Osteocyte (in vitro differentiated cells): Measurements from ENCODE around the gene GBP7. TPM values are rescaled to one million over a fixed set of nuclear protein-coding genes. Genes with fewer than 3 reads are reported as not detected.
"Not testable (repeated sequence)": the region's sequence is repeated elsewhere in the genome, so short reads cannot be mapped to it uniquely, and the experiment has no call there.

Experiments used
- DNase-seq: peaks from one replicate; pipeline ENCODE4 v3.0.0; 2021; ENCODE audit warnings: mixed read lengths; ENCODE audit not compliant: unreplicated experiment; ENCODE audit errors: extremely low spot score
- H3K27ac Mint-ChIP-seq: one replicate; pipeline ENCODE4 v1.8.0; 2021; ENCODE audit warnings: mild to moderate bottlenecking, mixed read lengths; ENCODE audit not compliant: unreplicated experiment
- H3K27me3 Mint-ChIP-seq: one replicate; pipeline ENCODE4 v1.8.0; 2021; ENCODE audit warnings: mixed read lengths; ENCODE audit not compliant: unreplicated experiment
- H3K36me3 Mint-ChIP-seq: one replicate; pipeline ENCODE4 v1.8.0; 2021; ENCODE audit warnings: mixed read lengths; ENCODE audit not compliant: unreplicated experiment
- H3K4me1 Mint-ChIP-seq: one replicate; pipeline ENCODE4 v1.8.0; 2021; ENCODE audit warnings: mixed read lengths; ENCODE audit not compliant: unreplicated experiment
- H3K4me3 Mint-ChIP-seq: one replicate; pipeline ENCODE4 v1.8.0; 2021; ENCODE audit warnings: mild to moderate bottlenecking, moderate library complexity, mixed read lengths; ENCODE audit not compliant: unreplicated experiment
- H3K9me3 Mint-ChIP-seq: one replicate; pipeline ENCODE4 v1.8.0; 2021; ENCODE audit warnings: mixed read lengths; ENCODE audit not compliant: unreplicated experiment
- CTCF ChIP-seq: fragments of 200-600 bp; sonication (generic); IDR thresholded peaks from 2 replicates; pipeline ENCODE4 v1.5.0; 2021; ENCODE audit warnings: antibody characterized with exemption, mild to moderate bottlenecking, moderate library complexity
- long read RNA-seq: library from polyadenylated mRNA; unstranded; transcript quantifications from one replicate; pipeline ENCODE4 v2.0.0, GENCODE V29; 2021
- total RNA-seq: library from RNA; stranded (reverse); gene quantifications from 2 replicates; pipeline ENCODE4 v1.2.1, GENCODE V29; 2021

GBP7 gene
- not detected in 2 replicates for total RNA-seq
- long read RNA-seq = 0 reads

- H3K4me1 Mint-ChIP-seq = no peaks in the 10 kb centered on the region
- H3K4me3 Mint-ChIP-seq = no peak within 1 kb of the TSS
- H3K27ac Mint-ChIP-seq = no peak within 1 kb of the TSS
- H3K27me3 Mint-ChIP-seq = peaks cover 5% of the 10 kb centered on the region
- DNase-seq = no peak
- H3K36me3 Mint-ChIP-seq = no peaks in the 10 kb centered on the region
- TF ChIP-seq CTCF = no peak
- H3K9me3 Mint-ChIP-seq = no peaks in the 10 kb centered on the region
Observed at GRCh38 chr1:89175601-89176256, at the start of gene GBP7. Gene GBP7 (minus strand): TSS chr1:89176003. CDS start chr1:89171935, 4,068 bp downstream.

GRCh38 chr1:89221341-89221740, 45.5 kb upstream of the GBP7 start:
- no peaks in the 10 kb centered on the region for H3K4me1 Mint-ChIP-seq
- TF ChIP-seq CTCF = no peak
- DNase-seq = no peak
- H3K36me3 Mint-ChIP-seq = no peaks in the 10 kb centered on the region
- no peak overlapping the region for H3K27ac Mint-ChIP-seq
- peaks cover 10% of the 10 kb centered on the region for H3K9me3 Mint-ChIP-seq
- H3K27me3 Mint-ChIP-seq = no peaks in the 10 kb centered on the region
- no peak overlapping the region for H3K4me3 Mint-ChIP-seq

DNA sequence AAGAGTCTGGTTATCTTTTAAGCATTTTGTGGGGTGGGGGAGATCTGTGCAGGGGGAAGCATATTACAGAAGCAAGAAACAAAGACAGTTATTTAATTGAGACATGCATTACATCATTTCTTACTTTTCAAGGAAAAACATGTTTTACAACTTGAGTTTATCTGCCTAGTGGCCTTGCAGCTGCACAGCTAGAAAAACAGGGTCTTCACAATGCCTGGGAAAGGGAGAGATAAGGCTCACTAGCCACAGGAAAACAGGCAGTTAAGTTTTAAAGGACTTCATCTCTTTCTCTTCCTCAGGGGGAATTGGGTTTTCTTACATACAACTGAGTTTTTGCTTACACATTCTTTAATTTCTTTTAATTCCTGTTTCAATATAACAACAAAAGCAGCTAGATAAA, 44.0 kb upstream of the GBP7 start:
- H3K27ac Mint-ChIP-seq, H3K4me1 Mint-ChIP-seq, H3K27me3 Mint-ChIP-seq, DNase-seq, H3K36me3 Mint-ChIP-seq, H3K4me3 Mint-ChIP-seq, H3K9me3 Mint-ChIP-seq: not testable (repeated sequence)

DNA sequence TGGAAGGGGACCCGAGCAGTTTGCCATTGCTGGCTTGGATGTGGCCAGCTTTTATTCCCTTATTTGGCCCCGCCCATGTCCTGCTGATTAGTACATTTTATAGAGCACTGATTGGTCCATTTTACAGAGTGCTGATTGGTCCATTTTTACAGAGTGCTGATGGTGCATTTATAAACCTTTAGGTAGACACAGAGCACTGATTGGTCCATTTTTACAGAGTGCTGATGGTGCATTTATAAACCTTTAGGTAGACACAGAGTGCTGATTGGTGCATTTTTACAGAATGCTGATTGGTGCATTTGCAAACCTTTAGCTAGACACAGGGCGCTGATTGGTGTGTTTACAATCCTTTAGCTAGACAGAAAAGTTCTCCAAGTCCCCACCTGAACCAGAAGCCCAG, 43.1 kb upstream of the GBP7 start:
- H3K9me3 Mint-ChIP-seq, H3K4me3 Mint-ChIP-seq, H3K36me3 Mint-ChIP-seq, H3K27me3 Mint-ChIP-seq, DNase-seq, H3K27ac Mint-ChIP-seq, H3K4me1 Mint-ChIP-seq: not testable (repeated sequence)

DNA sequence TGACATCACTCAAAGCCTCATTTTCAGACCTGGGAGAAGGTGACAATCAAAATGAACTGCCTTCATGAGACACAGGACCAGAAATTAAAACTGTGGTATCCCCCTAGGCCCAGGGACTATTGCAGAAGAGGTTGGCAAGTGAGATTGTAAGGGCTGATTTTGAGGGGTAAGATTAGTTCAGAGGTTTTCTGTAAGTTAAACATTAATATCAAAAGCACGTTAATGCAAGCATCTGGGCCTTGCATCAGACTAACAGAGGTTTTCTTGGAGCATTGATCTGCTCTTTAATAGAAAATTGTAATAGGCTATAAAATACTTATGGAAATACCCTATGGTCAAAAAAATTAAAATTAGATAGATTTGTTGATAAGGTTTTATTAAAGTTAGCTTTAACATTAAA, 37.5 kb upstream of the GBP7 start:
- Mint-ChIP-seq H3K4me1 (no peaks in the 10 kb centered on the region), H3K4me3 (no peak overlapping the region), H3K36me3 (no peaks in the 10 kb centered on the region), H3K27ac (no peak overlapping the region), H3K9me3 (peaks cover 27% of the 10 kb centered on the region), H3K27me3 (no peaks in the 10 kb centered on the region)
- no peak for DNase-seq
- no peak for TF ChIP-seq CTCF

GRCh38 chr1:89211035-89211634, 35.3 kb upstream of the GBP7 start:
- TF ChIP-seq CTCF = no peak
- Mint-ChIP-seq H3K4me3 (no peak overlapping the region), H3K4me1 (no peaks in the 10 kb centered on the region), H3K9me3 (peaks cover 23% of the 10 kb centered on the region), H3K36me3 (no peaks in the 10 kb centered on the region), H3K27ac (no peak overlapping the region), H3K27me3 (no peaks in the 10 kb centered on the region)
- DNase-seq = no peak
